K562 (cell line): ENCODE results near the gene ADGRE3. TPM values are rescaled to one million over a fixed set of nuclear protein-coding genes. Genes with fewer than 3 reads are reported as not detected.

Source experiments
- ATAC-seq: fragments of 200-7000 bp; cut with Tn5 transposase; 3 replicates; pipeline ENCODE4 v1.9.1; 2020; ENCODE audit warnings: moderate library complexity
- BruUV-seq: library from RNA; stranded (reverse); fragments of 400-500 nt; replicated peaks from 2 replicates; lab custom pipeline; 2021; lab: Mats Ljungman, UMichigan
- CTCF ChIA-PET: fragments of 300-600 bp; formaldehyde crosslinking; extraction: SDS; loops from one replicate; lab custom pipeline; 2021; ENCODE audit warnings: low intra/inter-chr PET ratio; lab: Yijun Ruan, JAX
- POLR2A ChIA-PET: fragments of 300-600, 350-650 bp; sonication (Branson Sonifier 250); formaldehyde crosslinking; extraction: SDS; loops from one replicate; lab custom pipeline; 2021; ENCODE audit warnings: antibody characterized with exemption, inconsistent platforms; lab: Yijun Ruan, JAX
- DNase-seq, 4 experiments: peaks; one replicate each; pipeline versions ENCODE4 v3.0.0 to v3.0.0-alpha.2; 2011 to 2018; ENCODE audit warnings: low spot score in 3 of 4, mixed read lengths in 3 of 4; ENCODE audit errors: extremely low read depth in 1 of 4
- FAIRE-seq: peaks from 2 replicates; lab custom pipeline; 2011; peaks lifted over from hg19 to GRCh38; lab: Jason Lieb, UNC
- H2AFZ ChIP-seq: 2 replicates; pipeline ENCODE4 v1.6.0; 2011; ENCODE audit warnings: low read depth, low read length, control low read depth, inconsistent platforms
- H3K27ac ChIP-seq: fragments of 200-600 bp; 3 replicates; pipeline ENCODE4 v1.8.0; 2011; ENCODE audit warnings: low read depth, mild to moderate bottlenecking, control low read depth, inconsistent platforms, low read length, moderate library complexity, mixed read lengths; ENCODE audit errors: extremely low read depth
- H3K27me3 ChIP-seq, 2 experiments: fragments of 300-600 bp in 1 of 2; 2 replicates in 1 of 2; 3 replicates in 1 of 2; pipeline versions ENCODE4 v1.6.0 to v1.8.0; 2011; ENCODE audit warnings: inconsistent platforms in 2 of 2, low read length in 2 of 2, mild to moderate bottlenecking in 1 of 2, mixed read lengths in 1 of 2, moderate library complexity in 1 of 2; ENCODE audit not compliant: control insufficient read depth in 2 of 2, insufficient read depth in 2 of 2
- H3K36me3 ChIP-seq: fragments of 300-600 bp; 3 replicates; pipeline ENCODE4 v1.8.0; 2011; ENCODE audit warnings: mild to moderate bottlenecking, low read length, inconsistent platforms; ENCODE audit not compliant: control insufficient read depth, insufficient read depth
- H3K4me1 ChIP-seq, 2 experiments: fragments of 200-600 bp in 1 of 2; replicated peaks in 1 of 2; 2 replicates in 1 of 2; 3 replicates in 1 of 2; pipeline versions ENCODE4 v1.5.1 to v1.8.0; 2011; ENCODE audit warnings: inconsistent platforms in 2 of 2, low read length in 2 of 2, mild to moderate bottlenecking in 1 of 2, mixed read lengths in 1 of 2, moderate library complexity in 1 of 2; ENCODE audit not compliant: control insufficient read depth in 2 of 2, insufficient read depth in 2 of 2
- H3K4me2 ChIP-seq: 2 replicates; pipeline ENCODE4 v1.6.1; 2011; ENCODE audit warnings: low read length, control low read depth, inconsistent platforms, mixed read lengths; ENCODE audit not compliant: insufficient read depth
- H3K4me3 ChIP-seq: fragments of 200-600 bp; sonication (generic), shearing (Covaris generic); 2 replicates; pipeline ENCODE4 v1.5.1; 2016; ENCODE audit warnings: control low read depth, inconsistent platforms
- H3K79me2 ChIP-seq: fragments of 200-600 bp; 3 replicates; pipeline ENCODE4 v1.8.0; 2011; ENCODE audit warnings: low read length, inconsistent platforms; ENCODE audit not compliant: control insufficient read depth, insufficient read depth
- H3K9ac ChIP-seq, 2 experiments: 2 replicates each; pipeline versions ENCODE4 v1.6.0 to v1.6.1; 2011; ENCODE audit warnings: low read depth in 2 of 2, low read length in 2 of 2, control low read depth in 1 of 2, inconsistent platforms in 1 of 2, mild to moderate bottlenecking in 1 of 2, mixed read lengths in 1 of 2; ENCODE audit not compliant: insufficient read depth in 1 of 2
- H3K9me1 ChIP-seq: one replicate; pipeline ENCODE4 v1.6.0; 2011; ENCODE audit warnings: inconsistent platforms, mild to moderate bottlenecking, low read length, moderate library complexity; ENCODE audit not compliant: control insufficient read depth, insufficient read depth
- H3K9me3 ChIP-seq: replicated peaks from 2 replicates; pipeline ENCODE4 v1.5.1; 2011; ENCODE audit warnings: low read depth, low read length, inconsistent platforms; ENCODE audit not compliant: control insufficient read depth, insufficient read depth
- H4K20me1 ChIP-seq: replicated peaks from 2 replicates; pipeline ENCODE4 v1.6.1; 2011; ENCODE audit warnings: low read length, inconsistent platforms, mixed read lengths; ENCODE audit not compliant: control insufficient read depth, insufficient read depth
- BMI1 ChIP-seq: fragments of 150-350 bp; IDR thresholded peaks from 2 replicates; pipeline ENCODE4 v1.6.1; 2014; ENCODE audit warnings: low read length
- BRCA1 ChIP-seq, 2 experiments: fragments of 450-650 bp in 1 of 2; sonication (generic) in 1 of 2; formaldehyde crosslinking in 1 of 2; IDR thresholded peaks; 2 replicates each; pipeline versions ENCODE4 v1.5.0 to v1.6.1; 2017 to 2020; ENCODE audit warnings: mild to moderate bottlenecking in 1 of 2, missing genetic modification reagents in 1 of 2
- ILF3 ChIP-seq: fragments of 450-650 bp; IDR thresholded peaks from 2 replicates; pipeline ENCODE4 v1.6.1; 2018; ENCODE audit warnings: antibody characterized with exemption, mild to moderate bottlenecking, moderate library complexity, borderline replicate concordance
- MBD2 ChIP-seq: sonication (generic); IDR thresholded peaks from 2 replicates; pipeline ENCODE4 v1.6.1; 2016; ENCODE audit warnings: low read depth, borderline replicate concordance
- MCM2 ChIP-seq: fragments of 450-650 bp; IDR thresholded peaks from 2 replicates; pipeline ENCODE4 v1.6.1; 2017; ENCODE audit warnings: low read depth, mild to moderate bottlenecking
- MED1 ChIP-seq: sonication (generic); formaldehyde crosslinking; IDR thresholded peaks from 2 replicates; pipeline ENCODE4 v1.8.1; 2023; ENCODE audit warnings: missing genetic modification reagents, borderline replicate concordance
- MYNN ChIP-seq, 2 experiments: sonication (generic); formaldehyde crosslinking in 1 of 2; IDR thresholded peaks; 2 replicates each; pipeline versions ENCODE4 v1.5.0 to v1.6.1; 2016 to 2020; ENCODE audit warnings: antibody characterized with exemption in 1 of 2, missing genetic modification reagents in 1 of 2
- PHTF2 ChIP-seq: fragments of 250-450 bp; sonication (Bioruptor Pico); IDR thresholded peaks from 2 replicates; pipeline ENCODE4 v1.5.0; 2021; ENCODE audit warnings: mild to moderate bottlenecking
- PTBP1 ChIP-seq: fragments of 200-400 bp; formaldehyde crosslinking; IDR thresholded peaks from 2 replicates; pipeline ENCODE4 v1.6.1; 2017; ENCODE audit warnings: low read depth, low read length
- RBFOX2 ChIP-seq: fragments of 200-400 bp; formaldehyde crosslinking; IDR thresholded peaks from 2 replicates; pipeline ENCODE4 v1.6.1; 2017; ENCODE audit warnings: low read depth, mild to moderate bottlenecking, low read length, moderate library complexity
- SMC3 ChIP-seq: conservative IDR thresholded peaks from 2 replicates; pipeline ENCODE4 v1.6.1; 2011; ENCODE audit warnings: low read depth, low read length, improper control_type of control experiment; ENCODE audit not compliant: insufficient read depth
- SP1 ChIP-seq: sonication (generic); formaldehyde crosslinking; IDR thresholded peaks from 2 replicates; pipeline ENCODE4 v1.8.1; 2022; ENCODE audit warnings: mild to moderate bottlenecking, missing genetic modification reagents
- USF1 ChIP-seq: sonication (generic); formaldehyde crosslinking; IDR thresholded peaks from 2 replicates; pipeline ENCODE4 v1.9.0; 2022; ENCODE audit warnings: mild to moderate bottlenecking, missing genetic modification reagents
- ZC3H11A ChIP-seq: IDR thresholded peaks from 2 replicates; pipeline ENCODE4 v1.6.1; 2012; ENCODE audit warnings: low read depth, low read length, improper control_type of control experiment
- ZNF134 ChIP-seq: fragments of 250-450 bp; sonication (Bioruptor Pico); conservative IDR thresholded peaks from 2 replicates; pipeline ENCODE4 v1.4.0; 2020
- ZNF224 ChIP-seq: sonication (generic); formaldehyde crosslinking; IDR thresholded peaks from 2 replicates; pipeline ENCODE4 v1.8.0; 2022; ENCODE audit warnings: mild to moderate bottlenecking, missing genetic modification reagents
- ZSCAN29 ChIP-seq: fragments of 450-650 bp; IDR thresholded peaks from 2 replicates; pipeline ENCODE4 v1.6.1; 2017
- WGBS: fragments of 100-300 bp; shearing (Covaris generic); methylation state at CpG from one replicate; pipeline ENCODE4 v1.1.6; 2016; ENCODE audit warnings: low coverage, mixed read lengths; ENCODE audit not compliant: insufficient coverage; ENCODE audit errors: missing lambda C conversion rate; 5-methylcytosine and 5-hydroxymethylcytosine counted together
- in situ Hi-C: fragments of 300-500 bp; cut with MboI; formaldehyde crosslinking; loops from 4 replicates; pipeline ENCODE4 v1.15.0; 2018; ENCODE audit warnings: inconsistent platforms, mixed read lengths
- intact Hi-C: fragments of 100-400 bp; cut with micrococcal nuclease; formaldehyde crosslinking; loops from 2 replicates; pipeline ENCODE4 v1.14.2; 2022
- polyA plus RNA-seq, 8 experiments: library from polyadenylated mRNA; depleted of rRNA in 4 of 8; stranded (reverse) in 5 of 8; unstranded in 3 of 8; fragments of >200 nt; fragmentation: Nextera tagmentation in 2 of 8; fragmentation: Illumina TruSeq in 1 of 8; extraction: Ambion mirVana in 2 of 8; extraction: Trizol in 1 of 8; gene quantifications; 2 replicates each; pipeline versions ENCODE4 v1.2.1 to v1.2.3, GENCODE V29; 2011 to 2014; ENCODE audit warnings: inconsistent platforms in 1 of 8, missing spikeins in 1 of 8
- total RNA-seq, 7 experiments: library from RNA; depleted of rRNA in 6 of 7; stranded (reverse); fragments of >200 nt in 6 of 7; fragmentation: Illumina TruSeq in 2 of 7; extraction: Trizol in 2 of 7; gene quantifications; 2 replicates each; pipeline versions ENCODE4 v1.2.1 to v1.2.3, GENCODE V29; 2011 to 2021; ENCODE audit warnings: low replicate concordance in 1 of 7
- TF ChIP-seq, protein P1 (sequence below): fragments of 150-350 bp; IDR thresholded peaks from 2 replicates; pipeline ENCODE4 v1.6.1; 2014; ENCODE audit warnings: low read depth, mild to moderate bottlenecking, low read length, borderline replicate concordance

The ADGRE3 gene
- total and polyA plus RNA-seq, 9 of the 15 experiments (the other 6 are each of a cell fraction or from before 2014, with no cell fraction given) = not detected

- TF ChIP-seq USF1 (CRISPR knock-in tag) (peak; percentile 47; the same call in 1 of the 2 replicates), ZNF134 (peak; percentile 97)
Measured at GRCh38 chr19:14648506-14648905, 26.1 kb downstream of the ADGRE3 start (continued).

DNA sequence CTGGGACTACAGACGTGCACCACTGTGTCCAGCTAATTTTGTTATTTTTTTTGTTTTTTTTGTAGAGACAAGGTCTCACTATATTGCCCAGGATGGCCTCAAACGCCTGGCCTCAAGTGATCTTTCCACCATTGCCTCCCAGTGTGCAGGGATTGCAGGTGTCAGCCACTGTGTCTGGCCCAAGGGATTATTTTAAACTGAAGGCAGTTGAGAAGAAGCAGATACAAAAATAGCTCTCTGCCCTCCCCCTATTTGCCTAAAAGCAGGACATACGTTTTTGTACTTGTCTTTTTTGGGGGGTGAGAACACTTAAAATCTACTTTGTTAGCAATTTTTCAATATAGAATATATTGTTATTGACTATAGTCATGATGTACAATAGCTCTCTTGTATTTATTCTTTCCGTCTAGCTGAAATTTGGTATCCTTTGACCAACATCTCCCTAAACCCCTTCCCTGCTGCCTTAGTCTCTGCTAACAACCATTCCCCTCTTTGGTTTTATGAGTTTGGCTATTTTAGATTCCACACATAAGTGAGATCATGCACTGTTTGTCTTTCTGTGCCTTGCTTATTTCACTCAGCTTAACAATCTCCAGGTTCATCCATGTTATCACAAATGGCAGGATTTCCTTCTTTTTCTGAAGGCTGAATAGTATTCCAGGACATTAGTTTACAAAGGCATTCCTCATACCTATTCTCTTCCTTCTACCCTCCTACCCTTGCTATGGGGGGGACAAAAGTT, 34.9 kb downstream of the ADGRE3 start:
- ATAC-seq (no peak), FAIRE-seq (no peak), DNase-seq (no peak)
- POLR2A ChIA-PET = no interaction called here
- no peak overlapping the region for H2AFZ ChIP-seq
- in situ Hi-C loops = no loop called here
- H3K4me3 ChIP-seq = no peak overlapping the region
- no peak overlapping the region for H3K27ac ChIP-seq
- no peaks in the 10 kb centered on the region for H3K79me2 ChIP-seq
- no peaks in the 10 kb centered on the region for H4K20me1 ChIP-seq
- WGBS = 1% methylated on average over 4 of the region's 4 CpGs
- H3K27me3 ChIP-seq = peaks cover 2 to 16% of the 10 kb centered on the region in 2 experiments; a peak in 4 of 5 replicates
- H3K36me3 ChIP-seq = no peaks in the 10 kb centered on the region
- H3K9me1 ChIP-seq = no peaks in the 10 kb centered on the region
- no peak overlapping the region for H3K9ac ChIP-seq
- H3K9me3 ChIP-seq = no peaks in the 10 kb centered on the region
- BruUV-seq = no TSS peak
- no peak overlapping the region for H3K4me2 ChIP-seq
- CTCF ChIA-PET = no interaction called here
- intact Hi-C loops = no loop called here
- no peaks in the 10 kb centered on the region for H3K4me1 ChIP-seq
- TF ChIP-seq BRCA1 (IDR thresholded peaks at IDR 0.05) (no peak), BRCA1 (CRISPR knock-in tag; IDR thresholded peaks at IDR 0.05) (no peak), MBD2 (no peak), MYNN (IDR thresholded peaks at IDR 0.05) (no peak), MYNN (CRISPR knock-in tag; IDR thresholded peaks at IDR 0.05) (no peak), SP1 (CRISPR knock-in tag) (no peak), PTBP1 (no peak), PHTF2 (CRISPR knock-in tag) (no peak), ILF3 (no peak), MED1 (CRISPR knock-in tag) (no peak), MCM2 (no peak), ZSCAN29 (no peak), ZNF224 (CRISPR knock-in tag) (no peak), RBFOX2 (no peak), ZC3H11A (no peak), BMI1 (no peak), SMC3 (no peak)
- TF ChIP-seq, protein P1, sequence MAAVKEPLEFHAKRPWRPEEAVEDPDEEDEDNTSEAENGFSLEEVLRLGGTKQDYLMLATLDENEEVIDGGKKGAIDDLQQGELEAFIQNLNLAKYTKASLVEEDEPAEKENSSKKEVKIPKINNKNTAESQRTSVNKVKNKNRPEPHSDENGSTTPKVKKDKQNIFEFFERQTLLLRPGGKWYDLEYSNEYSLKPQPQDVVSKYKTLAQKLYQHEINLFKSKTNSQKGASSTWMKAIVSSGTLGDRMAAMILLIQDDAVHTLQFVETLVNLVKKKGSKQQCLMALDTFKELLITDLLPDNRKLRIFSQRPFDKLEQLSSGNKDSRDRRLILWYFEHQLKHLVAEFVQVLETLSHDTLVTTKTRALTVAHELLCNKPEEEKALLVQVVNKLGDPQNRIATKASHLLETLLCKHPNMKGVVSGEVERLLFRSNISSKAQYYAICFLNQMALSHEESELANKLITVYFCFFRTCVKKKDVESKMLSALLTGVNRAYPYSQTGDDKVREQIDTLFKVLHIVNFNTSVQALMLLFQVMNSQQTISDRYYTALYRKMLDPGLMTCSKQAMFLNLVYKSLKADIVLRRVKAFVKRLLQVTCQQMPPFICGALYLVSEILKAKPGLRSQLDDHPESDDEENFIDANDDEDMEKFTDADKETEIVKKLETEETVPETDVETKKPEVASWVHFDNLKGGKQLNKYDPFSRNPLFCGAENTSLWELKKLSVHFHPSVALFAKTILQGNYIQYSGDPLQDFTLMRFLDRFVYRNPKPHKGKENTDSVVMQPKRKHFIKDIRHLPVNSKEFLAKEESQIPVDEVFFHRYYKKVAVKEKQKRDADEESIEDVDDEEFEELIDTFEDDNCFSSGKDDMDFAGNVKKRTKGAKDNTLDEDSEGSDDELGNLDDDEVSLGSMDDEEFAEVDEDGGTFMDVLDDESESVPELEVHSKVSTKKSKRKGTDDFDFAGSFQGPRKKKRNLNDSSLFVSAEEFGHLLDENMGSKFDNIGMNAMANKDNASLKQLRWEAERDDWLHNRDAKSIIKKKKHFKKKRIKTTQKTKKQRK = no peak
